Immature natural killer cell (primary cell): ENCODE data around the gene TMEM45B. TPM values are rescaled to one million over a fixed set of nuclear protein-coding genes. Genes with fewer than 3 reads are reported as not detected.
"Not testable (repeated sequence)": the region's sequence is repeated elsewhere in the genome, so short reads cannot be mapped to it uniquely, and the experiment has no call there.

Source experiments
- DNase-seq, 3 donors: peaks; one replicate each; pipeline ENCODE4 v3.0.0; 2022; ENCODE audit warnings: mixed read lengths in 1 of 3
- H3K27ac Mint-ChIP-seq, 6 donors: one replicate each; pipeline ENCODE4 v1.8.0; 2020; ENCODE audit warnings: mixed read lengths in 6 of 6, mild to moderate bottlenecking in 5 of 6, inconsistent platforms in 4 of 6, moderate library complexity in 3 of 6
- H3K27me3 Mint-ChIP-seq, 3 donors: one replicate each; pipeline ENCODE4 v1.8.0; 2020 to 2021; ENCODE audit warnings: low read depth in 3 of 3, mild to moderate bottlenecking in 3 of 3, mixed read lengths in 3 of 3, moderate library complexity in 3 of 3, inconsistent platforms in 1 of 3
- H3K36me3 Mint-ChIP-seq, 3 donors: one replicate each; pipeline ENCODE4 v1.8.0; 2020; ENCODE audit warnings: mixed read lengths in 3 of 3, inconsistent platforms in 2 of 3, mild to moderate bottlenecking in 2 of 3
- H3K4me1 Mint-ChIP-seq, 2 donors: one replicate each; pipeline ENCODE4 v1.8.0; 2020; ENCODE audit warnings: inconsistent platforms in 2 of 2, mild to moderate bottlenecking in 2 of 2, mixed read lengths in 2 of 2, moderate library complexity in 1 of 2
- H3K4me3 Mint-ChIP-seq, 5 donors: one replicate each; pipeline ENCODE4 v1.8.0; 2020; ENCODE audit warnings: mild to moderate bottlenecking in 5 of 5, mixed read lengths in 5 of 5, inconsistent platforms in 3 of 5, moderate library complexity in 3 of 5
- H3K9me3 Mint-ChIP-seq, 6 donors: one replicate each; pipeline ENCODE4 v1.8.0; 2020; ENCODE audit warnings: mild to moderate bottlenecking in 6 of 6, mixed read lengths in 6 of 6, inconsistent platforms in 4 of 6, moderate library complexity in 3 of 6
- polyA plus RNA-seq, 3 donors: library from polyadenylated mRNA; unstranded; fragments of 300-500 nt; fragmentation: Illumina TruSeq; gene quantifications; one replicate each; pipeline ENCODE4 v1.2.3, GENCODE V29; 2021

Gene TMEM45B
- polyA plus RNA-seq, 3 donors from 2014 or later = 0.10 TPM; not detected in 2

GRCh38 chr11:129790106-129790505, 25.5 kb upstream of the TMEM45B start:
- Mint-ChIP-seq H3K9me3 (peaks cover 0 to 3% (median 0%) of the 10 kb centered on the region in 6 donors), H3K27ac (no peak overlapping the region), H3K4me3 (no peak overlapping the region), H3K4me1 (no peaks in the 10 kb centered on the region), H3K27me3 (peaks cover 1 to 16% (median 2%) of the 10 kb centered on the region in 3 donors), H3K36me3 (no peaks in the 10 kb centered on the region)
- no peak for DNase-seq

GRCh38 chr11:129791515-129791914, 24.1 kb upstream of the TMEM45B start:
- no peaks in the 10 kb centered on the region for H3K4me1 Mint-ChIP-seq
- no peaks in the 10 kb centered on the region for H3K36me3 Mint-ChIP-seq
- H3K4me3 Mint-ChIP-seq = no peak overlapping the region
- peaks cover 1 to 16% (median 2%) of the 10 kb centered on the region in 3 donors for H3K27me3 Mint-ChIP-seq
- DNase-seq = no peak
- peaks cover 0 to 9% (median 0%) of the 10 kb centered on the region in 6 donors for H3K9me3 Mint-ChIP-seq
- H3K27ac Mint-ChIP-seq = no peak overlapping the region

GRCh38 chr11:129792663-129793062, 23.0 kb upstream of the TMEM45B start:
- H3K27me3 Mint-ChIP-seq = peaks cover 1 to 16% (median 2%) of the 10 kb centered on the region in 3 donors
- H3K4me1 Mint-ChIP-seq = no peaks in the 10 kb centered on the region
- no peak overlapping the region for H3K27ac Mint-ChIP-seq
- peaks cover 0 to 9% (median 0%) of the 10 kb centered on the region in 6 donors for H3K9me3 Mint-ChIP-seq
- no peak overlapping the region for H3K4me3 Mint-ChIP-seq
- H3K36me3 Mint-ChIP-seq = no peaks in the 10 kb centered on the region
- DNase-seq = no peak

GRCh38 chr11:129795089-129795488, 20.6 kb upstream of the TMEM45B start:
- no peaks in the 10 kb centered on the region for H3K4me1 Mint-ChIP-seq
- H3K4me3 Mint-ChIP-seq = no peak overlapping the region
- no peak overlapping the region for H3K27ac Mint-ChIP-seq
- peaks cover 0 to 16% (median 7%) of the 10 kb centered on the region in 6 donors for H3K9me3 Mint-ChIP-seq
- DNase-seq = no peak
- peaks cover 0 to 4% (median 0%) of the 10 kb centered on the region in 3 donors for H3K36me3 Mint-ChIP-seq
- peaks cover 0 to 17% (median 2%) of the 10 kb centered on the region in 3 donors for H3K27me3 Mint-ChIP-seq

- Mint-ChIP-seq H3K36me3 (peaks cover 0 to 4% (median 0%) of the 10 kb centered on the region in 3 donors), H3K27ac (no peak overlapping the region), H3K9me3 (peaks cover 0 to 16% (median 5%) of the 10 kb centered on the region in 6 donors), H3K4me1 (no peaks in the 10 kb centered on the region), H3K4me3 (no peak overlapping the region), H3K27me3 (peaks cover 0 to 13% (median 6%) of the 10 kb centered on the region in 3 donors)
- DNase-seq = no peak
These were observed 17.4 kb upstream of the TMEM45B start for GRCh38 chr11:129798212-129798611.

GRCh38 chr11:129800162-129800561, 15.5 kb upstream of the TMEM45B start:
- not testable (repeated sequence) for H3K36me3 Mint-ChIP-seq

GRCh38 chr11:129800655-129801054, 15.0 kb upstream of the TMEM45B start:
- Mint-ChIP-seq H3K27me3 (peaks cover 0 to 28% (median 11%) of the 10 kb centered on the region in 3 donors), H3K4me3 (no peak overlapping the region), H3K4me1 (no peaks in the 10 kb centered on the region)

More at GRCh38 chr11:129800162-129800561, 15.5 kb upstream of the TMEM45B start:
- H3K4me3 Mint-ChIP-seq, H3K4me1 Mint-ChIP-seq, DNase-seq, H3K27ac Mint-ChIP-seq: not testable (repeated sequence)
- Mint-ChIP-seq H3K9me3 (peaks cover 0 to 24% (median 6%) of the 10 kb centered on the region in 6 donors), H3K27me3 (peaks cover 0 to 26% (median 11%) of the 10 kb centered on the region in 3 donors)

GRCh38 chr11:129803533-129803932, 12.1 kb upstream of the TMEM45B start:
- Mint-ChIP-seq H3K9me3 (peaks cover 4 to 22% (median 6%) of the 10 kb centered on the region in 6 donors), H3K27ac (no peak overlapping the region), H3K4me1 (no peaks in the 10 kb centered on the region), H3K4me3 (no peak overlapping the region), H3K27me3 (peaks cover 1 to 32% (median 13%) of the 10 kb centered on the region in 3 donors), H3K36me3 (peaks cover 0 to 4% (median 0%) of the 10 kb centered on the region in 3 donors)
- no peak for DNase-seq

More at GRCh38 chr11:129800655-129801054, 15.0 kb upstream of the TMEM45B start:
- Mint-ChIP-seq H3K27ac (no peak overlapping the region), H3K9me3 (peaks cover under 1 to 24% (median 5%) of the 10 kb centered on the region in 6 donors), H3K36me3 (peaks cover 0 to 4% (median 0%) of the 10 kb centered on the region in 3 donors)
- no peak for DNase-seq

GRCh38 chr11:129804012-129804411, 11.6 kb upstream of the TMEM45B start:
- no peak overlapping the region for H3K27ac Mint-ChIP-seq
- DNase-seq = no peak
- peaks cover 0 to 1% (median 0%) of the 10 kb centered on the region in 3 donors for H3K36me3 Mint-ChIP-seq

GRCh38 chr11:129808241-129808640, 7.4 kb upstream of the TMEM45B start:
- H3K4me1 Mint-ChIP-seq, H3K27ac Mint-ChIP-seq, DNase-seq, H3K36me3 Mint-ChIP-seq, H3K4me3 Mint-ChIP-seq: not testable (repeated sequence)
- Mint-ChIP-seq H3K9me3 (peaks cover 0 to 11% (median 2%) of the 10 kb centered on the region in 6 donors), H3K27me3 (peaks cover 4 to 34% (median 11%) of the 10 kb centered on the region in 3 donors)

More at GRCh38 chr11:129804012-129804411, 11.6 kb upstream of the TMEM45B start:
- H3K9me3 Mint-ChIP-seq = peaks cover 4 to 17% (median 6%) of the 10 kb centered on the region in 6 donors
- peaks cover 1 to 35% (median 13%) of the 10 kb centered on the region in 3 donors for H3K27me3 Mint-ChIP-seq
- no peaks in the 10 kb centered on the region for H3K4me1 Mint-ChIP-seq
- H3K4me3 Mint-ChIP-seq = no peak overlapping the region

GRCh38 chr11:129813231-129813791, 2.3 kb upstream of the TMEM45B start:
- DNase-seq = no peak
- Mint-ChIP-seq H3K9me3 (peaks cover 0 to 24% (median 3%) of the 10 kb centered on the region in 6 donors), H3K4me1 (peaks cover 19 to 33% of the 10 kb centered on the region in 2 donors), H3K27me3 (peaks cover 15 to 35% (median 20%) of the 10 kb centered on the region in 3 donors), H3K27ac (peak overlapping the region in 1 of 6 donors; percentile 73), H3K36me3 (peaks cover 0 to 8% (median 3%) of the 10 kb centered on the region in 3 donors), H3K4me3 (no peak overlapping the region)

GRCh38 chr11:129814244-129815014, 1.2 kb upstream of the TMEM45B start:
- DNase-seq = peak; percentile 52 to 68 (median 53)
- peak overlapping the region in 4 of 6 donors; percentile 19 to 73 (median 50) for H3K27ac Mint-ChIP-seq
- peaks cover 19 to 33% of the 10 kb centered on the region in 2 donors for H3K4me1 Mint-ChIP-seq

GRCh38 chr11:129817534-129818051, 1.9 kb downstream of the TMEM45B start:
- DNase-seq = no peak
- Mint-ChIP-seq H3K4me3 (peak overlapping the region in 1 of 5 donors; percentile 28), H3K36me3 (peaks cover 0 to 8% (median 3%) of the 10 kb centered on the region in 3 donors), H3K4me1 (peaks cover 19 to 33% of the 10 kb centered on the region in 2 donors), H3K27ac (no peak overlapping the region), H3K27me3 (peaks cover 22 to 33% (median 28%) of the 10 kb centered on the region in 3 donors), H3K9me3 (peaks cover 0 to 24% (median 3%) of the 10 kb centered on the region in 6 donors)

More at GRCh38 chr11:129814244-129815014, 1.2 kb upstream of the TMEM45B start:
- Mint-ChIP-seq H3K9me3 (peaks cover 0 to 24% (median 3%) of the 10 kb centered on the region in 6 donors), H3K4me3 (peak overlapping the region; percentile 36 to 64 (median 55)), H3K27me3 (peaks cover 22 to 34% (median 23%) of the 10 kb centered on the region in 3 donors), H3K36me3 (peaks cover 0 to 8% (median 3%) of the 10 kb centered on the region in 3 donors)
